ENCODE results near the gene GALNT12. TPM values are rescaled to one million over a fixed set of nuclear protein-coding genes. Genes with fewer than 3 reads are reported as not detected.

Gene GALNT12
- total and polyA plus RNA-seq, 8 donors = 4.2 to 12.2 (median 9.6) TPM

- WGBS, 2 donors = 28 to 36% methylated on average over 7 of the region's 7 CpGs
- no peak for TF ChIP-seq CTCF (IDR thresholded peaks at IDR 0.05)
- H3K4me1 ChIP-seq = peaks cover 0 to 3% (median 0%) of the 10 kb centered on the region in 3 donors
- H3K9me3 ChIP-seq = no peaks in the 10 kb centered on the region
- DNase-seq = peak; percentile 47 to 79 (median 66)
- no peaks in the 10 kb centered on the region for H3K27me3 ChIP-seq
- intact Hi-C loops (cut with DNase I) = no loop called here
- no peak for FAIRE-seq
- no peaks in the 10 kb centered on the region for H3K36me3 ChIP-seq
- peak; percentile 43 to 76 (median 67) for ATAC-seq
- H3K27ac ChIP-seq = no peak overlapping the region
- no peak overlapping the region for H3K4me3 ChIP-seq
Measured at GRCh38 chr9:98890256-98890655, 82.8 kb downstream of the GALNT12 start.

- no peaks in the 10 kb centered on the region for H3K9me3 ChIP-seq
- H3K27ac ChIP-seq = no peak overlapping the region
- intact Hi-C loops (cut with DNase I) = no loop called here
- DNase-seq (no peak), ATAC-seq (no peak), FAIRE-seq (no peak)
- peaks cover 0 to 3% (median 0%) of the 10 kb centered on the region in 3 donors for H3K4me1 ChIP-seq
- H3K36me3 ChIP-seq = no peaks in the 10 kb centered on the region
- H3K4me3 ChIP-seq = no peak overlapping the region
- 83 to 86% methylated on average over 1 of the region's 1 CpG for WGBS, 2 donors
- TF ChIP-seq CTCF (IDR thresholded peaks at IDR 0.05) = no peak
- no peaks in the 10 kb centered on the region for H3K27me3 ChIP-seq
Measured at GRCh38 chr9:98892288-98892687, 84.8 kb downstream of the GALNT12 start.

- Histone ChIP-seq H3K36me3 (no peaks in the 10 kb centered on the region), H3K4me1 (peaks cover 0 to 3% (median 0%) of the 10 kb centered on the region in 3 donors), H3K27me3 (no peaks in the 10 kb centered on the region), H3K27ac (no peak overlapping the region), H3K4me3 (no peak overlapping the region), H3K9me3 (no peaks in the 10 kb centered on the region)
- intact Hi-C loops (cut with DNase I) = no loop called here
- DNase-seq (no peak), FAIRE-seq (no peak), ATAC-seq (no peak)
- 76 to 80% methylated on average over 4 of the region's 4 CpGs for WGBS, 2 donors
- no peak for TF ChIP-seq CTCF (IDR thresholded peaks at IDR 0.05)
Measured at GRCh38 chr9:98892690-98893089, 85.2 kb downstream of the GALNT12 start.

- no peak for DNase-seq
- Histone ChIP-seq H3K27me3 (no peaks in the 10 kb centered on the region), H3K36me3 (no peaks in the 10 kb centered on the region), H3K9me3 (no peaks in the 10 kb centered on the region), H3K4me1 (peaks cover 0 to 3% (median 0%) of the 10 kb centered on the region in 3 donors), H3K27ac (no peak overlapping the region), H3K4me3 (no peak overlapping the region)
- TF ChIP-seq CTCF (IDR thresholded peaks at IDR 0.05) = no peak
- no peak for ATAC-seq
- 79 to 83% methylated on average over 3 of the region's 3 CpGs for WGBS, 2 donors
- no peak for FAIRE-seq
- intact Hi-C loops (cut with DNase I) = no loop called here
Measured at GRCh38 chr9:98894171-98894570, 86.7 kb downstream of the GALNT12 start.

GRCh38 chr9:98894761-98895160 is 87.3 kb downstream of the GALNT12 start:
- H3K4me1 ChIP-seq = peaks cover 0 to 3% (median 0%) of the 10 kb centered on the region in 3 donors
- no peaks in the 10 kb centered on the region for H3K9me3 ChIP-seq
- no peaks in the 10 kb centered on the region for H3K36me3 ChIP-seq
- DNase-seq (no peak), FAIRE-seq (no peak), ATAC-seq (no peak)
- intact Hi-C loops (cut with DNase I) = no loop called here
- 85 to 89% methylated on average over 3 of the region's 3 CpGs for WGBS, 2 donors
- H3K27ac ChIP-seq = no peak overlapping the region
- no peaks in the 10 kb centered on the region for H3K27me3 ChIP-seq
- TF ChIP-seq CTCF (IDR thresholded peaks at IDR 0.05) = no peak
- no peak overlapping the region for H3K4me3 ChIP-seq

All from pancreas (tissue), 10 donors.